HEK293 (cell line): Measurements from ENCODE around the gene BCL7A.

Experiments used
- BCL11A ChIP-seq: fragments of 450-650 bp; formaldehyde crosslinking; IDR thresholded peaks from 2 replicates; pipeline ENCODE4 v1.5.1; 2016; ENCODE audit warnings: low read depth, missing biosample characterization, missing genetic modification characterization
- MYNN ChIP-seq: fragments of 450-650 bp; formaldehyde crosslinking; IDR thresholded peaks from 2 replicates; pipeline ENCODE4 v1.5.1; 2016; ENCODE audit warnings: missing biosample characterization, missing genetic modification characterization, borderline replicate concordance
- ZBTB48 ChIP-seq: fragments of 450-650 bp; formaldehyde crosslinking; IDR thresholded peaks from 2 replicates; pipeline ENCODE4 v1.5.1; 2016; ENCODE audit warnings: missing biosample characterization, missing genetic modification characterization
- ZNF121 ChIP-seq: fragments of 450-650 bp; formaldehyde crosslinking; IDR thresholded peaks from 2 replicates; pipeline ENCODE4 v1.5.1; 2016; ENCODE audit warnings: missing biosample characterization, missing genetic modification characterization
- ZNF248 ChIP-seq: fragments of 450-650 bp; formaldehyde crosslinking; IDR thresholded peaks from 2 replicates; pipeline ENCODE4 v1.5.1; 2017; ENCODE audit warnings: missing biosample characterization, missing genetic modification characterization
- ZNF274 ChIP-seq, 2 experiments: fragments of 200-500 bp in 1 of 2; fragments of 450-650 bp in 1 of 2; sonication (Bioruptor generic) in 1 of 2; formaldehyde crosslinking in 1 of 2; IDR thresholded peaks; 2 replicates each; pipeline versions ENCODE4 v1.5.1 to v1.6.1; 2014 to 2016; ENCODE audit warnings: borderline replicate concordance in 1 of 2, inconsistent platforms in 1 of 2, low read length in 1 of 2, missing biosample characterization in 1 of 2, missing genetic modification characterization in 1 of 2
- ZNF302 ChIP-seq: fragments of 450-650 bp; formaldehyde crosslinking; IDR thresholded peaks from 2 replicates; pipeline ENCODE4 v1.5.1; 2016; ENCODE audit warnings: missing biosample characterization, missing genetic modification characterization, low read depth
- ZNF37A ChIP-seq: fragments of 450-650 bp; IDR thresholded peaks from 2 replicates; pipeline ENCODE4 v1.5.1; 2018; ENCODE audit warnings: missing biosample characterization, missing genetic modification characterization
- ZNF423 ChIP-seq: fragments of 450-650 bp; formaldehyde crosslinking; IDR thresholded peaks from 2 replicates; pipeline ENCODE4 v1.5.1; 2016; ENCODE audit warnings: missing biosample characterization, missing genetic modification characterization
- ZNF473 ChIP-seq: fragments of 450-650 bp; formaldehyde crosslinking; IDR thresholded peaks from 2 replicates; pipeline ENCODE4 v1.5.1; 2017; ENCODE audit warnings: missing biosample characterization, missing genetic modification characterization
- ZNF777 ChIP-seq: fragments of 450-650 bp; formaldehyde crosslinking; IDR thresholded peaks from 2 replicates; pipeline ENCODE4 v1.5.1; 2017; ENCODE audit warnings: missing biosample characterization, missing genetic modification characterization, borderline replicate concordance
- TF ChIP-seq, protein P1 (sequence below): fragments of 450-650 bp; formaldehyde crosslinking; IDR thresholded peaks from 2 replicates; pipeline ENCODE4 v1.5.1; 2016; ENCODE audit warnings: missing biosample characterization, missing genetic modification characterization
- TF ChIP-seq, protein P2 (sequence below): fragments of 450-650 bp; formaldehyde crosslinking; IDR thresholded peaks from 2 replicates; pipeline ENCODE4 v1.5.1; 2016; ENCODE audit warnings: missing biosample characterization, missing genetic modification characterization, borderline replicate concordance
- TF ChIP-seq, protein P3 (sequence below): fragments of 450-650 bp; formaldehyde crosslinking; IDR thresholded peaks from 2 replicates; pipeline ENCODE4 v1.5.1; 2016; ENCODE audit warnings: missing biosample characterization, missing genetic modification characterization

DNA sequence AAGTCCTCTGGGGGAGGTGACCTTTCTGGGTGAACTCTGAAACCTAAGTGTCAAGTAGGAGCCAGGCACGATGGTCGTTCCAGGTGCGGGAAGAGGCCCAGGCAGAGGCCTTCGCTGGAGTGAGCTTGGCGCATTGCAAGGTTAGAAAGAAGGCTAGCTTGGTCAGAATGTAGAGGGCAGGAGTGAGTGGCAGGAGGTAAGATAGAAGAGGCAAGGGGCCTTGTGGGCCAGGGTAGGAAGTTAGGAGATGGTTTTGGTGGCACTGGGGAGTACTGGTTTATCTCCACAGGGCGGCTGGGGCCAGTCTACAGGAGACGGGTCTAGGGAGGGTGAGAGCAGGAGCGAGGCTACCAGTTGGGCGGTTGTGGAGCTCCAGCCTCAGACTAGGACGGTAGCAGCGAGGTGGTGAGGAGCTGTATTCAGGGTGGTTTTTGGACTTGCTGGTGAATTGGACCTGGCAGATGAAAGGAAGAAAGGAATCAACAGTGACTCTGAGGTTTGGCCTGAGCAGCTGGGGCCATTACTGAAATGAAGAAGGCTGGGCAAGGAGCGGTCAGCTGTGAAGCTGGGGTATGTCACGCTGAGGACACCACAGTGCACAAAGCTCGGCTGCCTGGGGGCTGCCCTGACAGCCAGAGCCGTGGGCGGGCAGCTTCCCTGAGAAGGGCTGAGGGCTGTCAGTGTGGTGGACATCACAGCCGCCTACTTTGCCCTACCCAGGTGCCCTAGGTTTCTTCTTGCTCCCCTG, 65.9 kb downstream of the BCL7A start:
- TF ChIP-seq, protein P1, sequence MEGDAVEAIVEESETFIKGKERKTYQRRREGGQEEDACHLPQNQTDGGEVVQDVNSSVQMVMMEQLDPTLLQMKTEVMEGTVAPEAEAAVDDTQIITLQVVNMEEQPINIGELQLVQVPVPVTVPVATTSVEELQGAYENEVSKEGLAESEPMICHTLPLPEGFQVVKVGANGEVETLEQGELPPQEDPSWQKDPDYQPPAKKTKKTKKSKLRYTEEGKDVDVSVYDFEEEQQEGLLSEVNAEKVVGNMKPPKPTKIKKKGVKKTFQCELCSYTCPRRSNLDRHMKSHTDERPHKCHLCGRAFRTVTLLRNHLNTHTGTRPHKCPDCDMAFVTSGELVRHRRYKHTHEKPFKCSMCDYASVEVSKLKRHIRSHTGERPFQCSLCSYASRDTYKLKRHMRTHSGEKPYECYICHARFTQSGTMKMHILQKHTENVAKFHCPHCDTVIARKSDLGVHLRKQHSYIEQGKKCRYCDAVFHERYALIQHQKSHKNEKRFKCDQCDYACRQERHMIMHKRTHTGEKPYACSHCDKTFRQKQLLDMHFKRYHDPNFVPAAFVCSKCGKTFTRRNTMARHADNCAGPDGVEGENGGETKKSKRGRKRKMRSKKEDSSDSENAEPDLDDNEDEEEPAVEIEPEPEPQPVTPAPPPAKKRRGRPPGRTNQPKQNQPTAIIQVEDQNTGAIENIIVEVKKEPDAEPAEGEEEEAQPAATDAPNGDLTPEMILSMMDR (tag by site-specific recombination): no peak
- no peak for TF ChIP-seq BCL11A
- TF ChIP-seq ZNF248 (tag by site-specific recombination): no peak
- no peak for TF ChIP-seq ZNF777 (tag by site-specific recombination)
- no peak for TF ChIP-seq ZNF274 (IDR thresholded peaks at IDR 0.05; ENCODE audit: low read length)
- TF ChIP-seq ZNF274 (tag by site-specific recombination; IDR thresholded peaks at IDR 0.05; ENCODE audit: borderline replicate concordance): no peak
- TF ChIP-seq MYNN (tag by site-specific recombination): no peak
- no peak for TF ChIP-seq ZNF423 (tag by site-specific recombination)
- TF ChIP-seq, protein P2, sequence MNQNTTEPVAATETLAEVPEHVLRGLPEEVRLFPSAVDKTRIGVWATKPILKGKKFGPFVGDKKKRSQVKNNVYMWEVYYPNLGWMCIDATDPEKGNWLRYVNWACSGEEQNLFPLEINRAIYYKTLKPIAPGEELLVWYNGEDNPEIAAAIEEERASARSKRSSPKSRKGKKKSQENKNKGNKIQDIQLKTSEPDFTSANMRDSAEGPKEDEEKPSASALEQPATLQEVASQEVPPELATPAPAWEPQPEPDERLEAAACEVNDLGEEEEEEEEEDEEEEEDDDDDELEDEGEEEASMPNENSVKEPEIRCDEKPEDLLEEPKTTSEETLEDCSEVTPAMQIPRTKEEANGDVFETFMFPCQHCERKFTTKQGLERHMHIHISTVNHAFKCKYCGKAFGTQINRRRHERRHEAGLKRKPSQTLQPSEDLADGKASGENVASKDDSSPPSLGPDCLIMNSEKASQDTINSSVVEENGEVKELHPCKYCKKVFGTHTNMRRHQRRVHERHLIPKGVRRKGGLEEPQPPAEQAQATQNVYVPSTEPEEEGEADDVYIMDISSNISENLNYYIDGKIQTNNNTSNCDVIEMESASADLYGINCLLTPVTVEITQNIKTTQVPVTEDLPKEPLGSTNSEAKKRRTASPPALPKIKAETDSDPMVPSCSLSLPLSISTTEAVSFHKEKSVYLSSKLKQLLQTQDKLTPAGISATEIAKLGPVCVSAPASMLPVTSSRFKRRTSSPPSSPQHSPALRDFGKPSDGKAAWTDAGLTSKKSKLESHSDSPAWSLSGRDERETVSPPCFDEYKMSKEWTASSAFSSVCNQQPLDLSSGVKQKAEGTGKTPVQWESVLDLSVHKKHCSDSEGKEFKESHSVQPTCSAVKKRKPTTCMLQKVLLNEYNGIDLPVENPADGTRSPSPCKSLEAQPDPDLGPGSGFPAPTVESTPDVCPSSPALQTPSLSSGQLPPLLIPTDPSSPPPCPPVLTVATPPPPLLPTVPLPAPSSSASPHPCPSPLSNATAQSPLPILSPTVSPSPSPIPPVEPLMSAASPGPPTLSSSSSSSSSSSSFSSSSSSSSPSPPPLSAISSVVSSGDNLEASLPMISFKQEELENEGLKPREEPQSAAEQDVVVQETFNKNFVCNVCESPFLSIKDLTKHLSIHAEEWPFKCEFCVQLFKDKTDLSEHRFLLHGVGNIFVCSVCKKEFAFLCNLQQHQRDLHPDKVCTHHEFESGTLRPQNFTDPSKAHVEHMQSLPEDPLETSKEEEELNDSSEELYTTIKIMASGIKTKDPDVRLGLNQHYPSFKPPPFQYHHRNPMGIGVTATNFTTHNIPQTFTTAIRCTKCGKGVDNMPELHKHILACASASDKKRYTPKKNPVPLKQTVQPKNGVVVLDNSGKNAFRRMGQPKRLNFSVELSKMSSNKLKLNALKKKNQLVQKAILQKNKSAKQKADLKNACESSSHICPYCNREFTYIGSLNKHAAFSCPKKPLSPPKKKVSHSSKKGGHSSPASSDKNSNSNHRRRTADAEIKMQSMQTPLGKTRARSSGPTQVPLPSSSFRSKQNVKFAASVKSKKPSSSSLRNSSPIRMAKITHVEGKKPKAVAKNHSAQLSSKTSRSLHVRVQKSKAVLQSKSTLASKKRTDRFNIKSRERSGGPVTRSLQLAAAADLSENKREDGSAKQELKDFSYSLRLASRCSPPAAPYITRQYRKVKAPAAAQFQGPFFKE (tag by site-specific recombination): no peak
- no peak for TF ChIP-seq ZBTB48
- TF ChIP-seq ZNF473: no peak
- no peak for TF ChIP-seq ZNF37A (tag by site-specific recombination)
- TF ChIP-seq ZNF121 (tag by site-specific recombination): no peak
- no peak for TF ChIP-seq ZNF302
- TF ChIP-seq, protein P3, sequence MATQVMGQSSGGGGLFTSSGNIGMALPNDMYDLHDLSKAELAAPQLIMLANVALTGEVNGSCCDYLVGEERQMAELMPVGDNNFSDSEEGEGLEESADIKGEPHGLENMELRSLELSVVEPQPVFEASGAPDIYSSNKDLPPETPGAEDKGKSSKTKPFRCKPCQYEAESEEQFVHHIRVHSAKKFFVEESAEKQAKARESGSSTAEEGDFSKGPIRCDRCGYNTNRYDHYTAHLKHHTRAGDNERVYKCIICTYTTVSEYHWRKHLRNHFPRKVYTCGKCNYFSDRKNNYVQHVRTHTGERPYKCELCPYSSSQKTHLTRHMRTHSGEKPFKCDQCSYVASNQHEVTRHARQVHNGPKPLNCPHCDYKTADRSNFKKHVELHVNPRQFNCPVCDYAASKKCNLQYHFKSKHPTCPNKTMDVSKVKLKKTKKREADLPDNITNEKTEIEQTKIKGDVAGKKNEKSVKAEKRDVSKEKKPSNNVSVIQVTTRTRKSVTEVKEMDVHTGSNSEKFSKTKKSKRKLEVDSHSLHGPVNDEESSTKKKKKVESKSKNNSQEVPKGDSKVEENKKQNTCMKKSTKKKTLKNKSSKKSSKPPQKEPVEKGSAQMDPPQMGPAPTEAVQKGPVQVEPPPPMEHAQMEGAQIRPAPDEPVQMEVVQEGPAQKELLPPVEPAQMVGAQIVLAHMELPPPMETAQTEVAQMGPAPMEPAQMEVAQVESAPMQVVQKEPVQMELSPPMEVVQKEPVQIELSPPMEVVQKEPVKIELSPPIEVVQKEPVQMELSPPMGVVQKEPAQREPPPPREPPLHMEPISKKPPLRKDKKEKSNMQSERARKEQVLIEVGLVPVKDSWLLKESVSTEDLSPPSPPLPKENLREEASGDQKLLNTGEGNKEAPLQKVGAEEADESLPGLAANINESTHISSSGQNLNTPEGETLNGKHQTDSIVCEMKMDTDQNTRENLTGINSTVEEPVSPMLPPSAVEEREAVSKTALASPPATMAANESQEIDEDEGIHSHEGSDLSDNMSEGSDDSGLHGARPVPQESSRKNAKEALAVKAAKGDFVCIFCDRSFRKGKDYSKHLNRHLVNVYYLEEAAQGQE (tag by site-specific recombination): no peak
